G401.6 (cell line): ENCODE data around the gene MED12.

ENCODE experiments used
- FAIRE-seq: peaks from 2 replicates; lab custom pipeline; 2012; peaks lifted over from hg19 to GRCh38; lab: Jason Lieb, UNC

Gene MED12

DNA sequence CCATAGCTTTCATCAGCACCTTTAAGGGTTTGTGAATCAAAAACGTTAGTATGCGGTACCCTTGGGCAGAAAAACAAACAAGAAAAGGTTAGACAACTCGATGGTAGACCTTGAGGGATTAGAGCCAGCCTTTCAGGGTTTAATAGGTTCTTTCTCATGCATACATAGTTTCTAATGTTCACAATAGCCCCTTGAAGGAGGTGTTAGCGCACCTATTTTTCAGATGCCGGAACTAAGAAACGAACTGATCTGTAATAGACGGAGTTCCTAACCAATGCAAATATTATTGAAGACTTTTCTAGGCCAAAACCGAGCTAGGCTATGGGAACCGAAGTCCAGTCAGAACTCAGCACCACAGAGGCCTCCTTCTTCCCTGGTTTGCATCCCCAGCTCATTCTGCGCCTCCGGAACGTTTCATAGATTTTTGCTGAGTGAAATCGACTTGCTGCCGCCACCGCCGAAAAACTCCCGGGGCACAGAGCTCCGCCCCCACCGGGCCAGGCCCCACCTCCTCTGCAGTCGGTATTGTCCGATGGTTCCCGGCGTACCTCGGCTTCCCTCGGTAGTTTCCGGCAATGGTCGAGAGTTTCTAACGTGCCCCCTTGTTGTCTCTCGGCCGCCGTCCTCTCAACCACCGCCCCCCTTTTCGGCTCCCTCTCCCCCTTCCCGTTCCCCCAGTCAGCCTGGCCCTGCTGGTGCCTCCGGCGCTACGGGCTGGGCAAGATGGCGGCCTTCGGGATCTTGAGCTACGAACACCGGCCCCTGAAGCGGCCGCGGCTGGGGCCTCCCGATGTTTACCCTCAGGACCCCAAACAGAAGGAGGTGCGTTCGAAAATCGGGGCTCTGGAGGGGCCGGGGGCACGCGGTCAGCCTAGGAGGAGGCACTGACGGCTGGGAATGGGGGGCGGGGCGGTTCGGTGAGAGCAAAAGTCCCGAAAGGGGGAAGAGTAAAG, at the start of gene MED12:
Gene MED12, plus strand, starts transcription at position 565 of the 953 bp plus-strand sequence. Its CDS starts 159 bp downstream, at position 724.
- FAIRE-seq = peak; percentile 84

DNA sequence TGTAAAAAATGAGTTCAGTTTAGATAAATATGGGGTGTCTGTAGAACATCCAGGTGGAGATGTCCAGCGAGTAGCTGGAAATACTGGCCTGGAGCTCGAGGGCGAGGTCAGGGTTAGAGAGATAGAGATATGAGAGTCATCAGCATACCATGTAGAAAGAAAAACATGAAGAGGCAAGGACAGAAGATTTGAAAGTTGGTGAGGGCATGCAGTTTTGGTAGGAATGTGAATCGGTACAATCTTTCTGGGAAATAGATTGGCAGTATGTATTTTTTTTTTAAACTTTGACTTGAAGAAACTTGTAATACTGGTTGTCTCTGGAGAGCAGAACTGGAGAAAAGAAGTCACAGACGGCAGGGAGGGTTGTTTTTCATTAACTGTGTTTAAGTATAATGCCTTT, 47.9 kb upstream of the MED12 start:
- no peak for FAIRE-seq

- FAIRE-seq = no peak
Observed at GRCh38 chrX:71081330-71082123, 36.9 kb upstream of the MED12 start.

GRCh38 chrX:71082124-71082647, 36.2 kb upstream of the MED12 start:
- FAIRE-seq = no peak

- no peak for FAIRE-seq
Observed at GRCh38 chrX:71082822-71083221, 35.6 kb upstream of the MED12 start.

DNA sequence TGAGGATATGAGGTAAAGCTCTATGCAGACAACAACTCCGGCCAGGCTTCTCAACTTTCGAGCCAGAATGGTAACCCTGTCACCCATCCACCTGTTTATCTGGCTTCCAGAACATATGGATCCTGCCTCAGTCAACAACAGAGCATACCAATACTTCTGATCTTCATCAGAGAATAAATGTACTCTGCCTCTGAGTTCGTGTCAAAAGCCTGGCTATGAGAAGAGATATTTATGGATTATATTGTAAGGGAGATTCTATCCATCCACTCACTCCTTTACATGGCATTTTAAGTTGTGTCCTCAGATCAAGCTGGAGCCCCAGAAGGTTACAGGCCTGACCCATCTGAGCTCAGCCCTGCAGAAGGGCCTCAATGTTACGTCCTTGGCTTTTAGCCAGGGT, 32.5 kb upstream of the MED12 start:
- no peak for FAIRE-seq

- no peak for FAIRE-seq
Observed at GRCh38 chrX:71091263-71091662, 27.1 kb upstream of the MED12 start.

DNA sequence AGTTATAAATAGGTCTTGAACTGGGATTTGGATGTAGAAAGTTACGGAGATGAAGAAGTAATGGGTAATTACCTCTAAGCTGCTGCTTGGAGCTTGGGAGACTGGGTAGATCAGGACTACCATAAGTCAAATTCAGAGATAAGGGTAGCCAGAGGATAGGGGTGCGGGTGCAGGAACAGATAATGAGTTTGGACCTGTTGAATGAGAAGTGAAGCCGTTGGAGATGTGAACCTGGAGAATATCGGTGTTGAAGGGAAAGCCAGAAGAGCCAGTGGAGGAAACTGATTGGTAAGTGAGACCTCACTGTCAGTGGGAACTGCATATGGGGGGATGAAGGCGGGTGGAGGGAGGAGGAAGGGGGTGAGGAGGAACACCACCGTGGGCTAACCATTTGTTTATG, 23.4 kb upstream of the MED12 start:
- no peak for FAIRE-seq

GRCh38 chrX:71095555-71095980, 22.8 kb upstream of the MED12 start, which contains the start of gene FOXO4:
Gene FOXO4 (plus strand): TSS chrX:71095851. CDS start chrX:71096529, 678 bp downstream.
- FAIRE-seq = peak; percentile 73

GRCh38 chrX:71095981-71096759, 22.2 kb upstream of the MED12 start:
- no peak for FAIRE-seq

GRCh38 chrX:71096760-71097032, 21.7 kb upstream of the MED12 start:
- no peak for FAIRE-seq

GRCh38 chrX:71098302-71098701, 20.1 kb upstream of the MED12 start:
- no peak for FAIRE-seq

DNA sequence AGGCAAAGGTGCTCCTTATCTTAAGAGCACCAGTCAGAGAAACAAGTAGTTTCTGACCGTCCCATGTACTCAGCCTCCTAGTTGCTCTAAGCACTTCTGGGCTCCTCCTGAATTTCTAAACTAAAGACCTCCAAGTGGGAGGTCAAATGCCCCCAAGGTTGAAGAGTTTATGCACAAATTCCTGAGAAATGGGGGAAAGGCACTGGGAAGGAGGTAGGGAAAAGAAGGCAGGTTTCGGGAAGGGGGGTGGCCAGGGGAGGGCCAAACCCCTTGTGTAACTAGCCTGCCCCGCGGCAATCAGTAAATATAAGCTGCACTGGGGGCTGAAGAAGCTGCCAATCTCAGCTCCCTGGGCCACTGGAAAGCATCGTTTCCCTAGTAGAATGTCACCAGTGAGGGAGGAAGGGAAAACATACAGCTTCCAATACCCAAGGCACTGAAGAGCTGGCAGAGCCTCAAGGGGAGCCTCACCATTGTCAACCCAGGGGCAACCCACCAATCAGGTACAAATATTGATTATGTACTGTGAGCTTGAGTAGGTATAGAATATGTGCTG, 19.4 kb upstream of the MED12 start:
- no peak for FAIRE-seq

DNA sequence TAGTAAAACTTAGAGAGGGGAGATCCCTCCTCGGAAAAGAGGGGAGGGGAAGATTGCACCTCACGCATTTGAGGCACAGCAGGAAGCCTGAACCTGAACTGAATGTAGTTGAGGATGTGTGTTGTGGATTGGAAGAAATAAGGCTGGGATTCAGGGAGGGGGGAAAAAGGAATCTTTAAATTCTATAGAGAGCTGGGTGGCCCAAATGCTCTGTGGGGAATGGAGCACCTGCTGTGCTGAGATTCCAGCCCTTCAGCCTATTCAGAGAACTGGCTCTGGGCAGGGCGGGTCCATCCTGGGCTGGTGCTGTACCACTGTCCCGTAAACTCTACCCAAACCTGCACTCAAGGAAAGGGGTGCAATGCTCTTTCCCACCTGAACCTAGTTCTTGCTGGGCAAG, 18.7 kb upstream of the MED12 start:
- FAIRE-seq = no peak

- no peak for FAIRE-seq
Observed at GRCh38 chrX:71100581-71101505, 17.6 kb upstream of the MED12 start.

- no peak for FAIRE-seq
Observed at GRCh38 chrX:71102292-71102691, 16.1 kb upstream of the MED12 start.

DNA sequence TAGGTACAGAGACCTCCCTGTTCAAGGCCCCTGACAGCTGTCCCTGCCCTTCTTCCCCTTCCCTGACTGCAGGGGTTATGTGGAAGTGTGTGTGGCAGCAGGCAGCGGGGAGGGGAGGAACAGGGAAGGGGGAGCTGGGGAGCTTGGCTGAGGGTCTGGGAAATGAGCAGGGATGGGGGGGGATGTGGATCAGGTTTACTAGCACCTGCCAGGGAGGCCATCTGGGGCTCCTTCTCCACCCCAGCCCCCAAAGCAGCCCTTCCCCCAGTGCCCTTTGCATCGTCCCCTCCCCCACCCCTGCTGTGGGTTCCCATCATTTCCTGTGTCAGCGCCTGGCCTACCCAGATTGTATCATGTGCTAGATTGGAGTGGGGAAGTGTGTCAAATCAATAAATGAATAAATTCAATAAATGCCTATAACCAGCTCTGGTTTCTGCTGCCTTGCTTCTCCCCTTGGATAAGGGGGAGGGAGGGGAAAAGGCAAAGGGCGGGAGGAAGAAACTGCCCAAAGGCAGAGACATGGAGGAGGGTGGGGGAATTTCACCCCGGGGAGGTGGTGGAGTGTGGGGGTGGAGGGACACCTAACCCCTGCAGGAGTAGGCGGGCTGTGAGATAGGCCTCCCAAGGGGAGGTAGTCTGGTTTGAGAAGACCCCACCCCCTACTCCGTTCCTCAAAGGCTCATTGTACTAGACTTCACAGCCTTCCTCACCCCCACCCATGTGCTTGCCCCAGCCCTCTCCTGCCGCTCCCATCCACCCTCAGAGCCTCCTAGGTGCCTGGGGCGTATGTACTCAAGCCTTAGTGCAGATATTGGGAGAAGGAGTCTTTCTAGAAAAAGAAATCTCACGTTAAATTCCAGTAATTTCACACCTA, 15.0 kb upstream of the MED12 start:
- no peak for FAIRE-seq

GRCh38 chrX:71105628-71106027, 12.8 kb upstream of the MED12 start:
- no peak for FAIRE-seq

DNA sequence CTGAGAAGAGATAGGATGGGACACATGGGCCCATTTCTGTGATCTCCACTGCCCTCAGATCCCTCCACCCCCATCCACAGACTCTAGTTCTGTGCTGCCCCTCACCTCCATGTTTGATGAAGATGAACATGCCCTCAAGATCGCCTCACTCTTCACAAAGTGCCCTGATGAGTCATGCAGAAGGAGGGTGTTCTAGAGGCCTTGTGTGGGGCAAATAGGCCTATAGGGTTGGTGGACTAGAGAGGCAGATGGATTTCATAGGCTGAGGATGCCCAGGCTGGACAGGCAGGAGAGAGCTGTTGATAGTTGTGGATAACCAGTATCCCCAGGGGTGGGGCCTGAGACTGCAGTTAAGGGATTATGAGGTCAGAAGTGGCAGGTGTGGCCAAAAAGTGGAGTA, 12.0 kb upstream of the MED12 start, which contains the start of gene CXorf65:
Gene CXorf65, minus strand, starts transcription at position 314 of the 400 bp plus-strand sequence. Its CDS starts 184 bp downstream, at position 130.
- no peak for FAIRE-seq

- no peak for FAIRE-seq
Observed at GRCh38 chrX:71107245-71107644, 11.2 kb upstream of the MED12 start.
